ENCODE results near the gene MPIG6B.

The MPIG6B gene

GRCh38 chr6:31722173-31722572, 1.0 kb upstream of the MPIG6B start:
- DNase-seq: no peak

GRCh38 chr6:31723980-31724691, 963 bp downstream of the MPIG6B start:
- no peak for DNase-seq

GRCh38 chr6:31725502-31726350, 2.6 kb downstream of the MPIG6B start:
- DNase-seq: no peak

- DNase-seq: no peak
Measured at GRCh38 chr6:31727034-31727716, 4.0 kb downstream of the MPIG6B start.

DNA sequence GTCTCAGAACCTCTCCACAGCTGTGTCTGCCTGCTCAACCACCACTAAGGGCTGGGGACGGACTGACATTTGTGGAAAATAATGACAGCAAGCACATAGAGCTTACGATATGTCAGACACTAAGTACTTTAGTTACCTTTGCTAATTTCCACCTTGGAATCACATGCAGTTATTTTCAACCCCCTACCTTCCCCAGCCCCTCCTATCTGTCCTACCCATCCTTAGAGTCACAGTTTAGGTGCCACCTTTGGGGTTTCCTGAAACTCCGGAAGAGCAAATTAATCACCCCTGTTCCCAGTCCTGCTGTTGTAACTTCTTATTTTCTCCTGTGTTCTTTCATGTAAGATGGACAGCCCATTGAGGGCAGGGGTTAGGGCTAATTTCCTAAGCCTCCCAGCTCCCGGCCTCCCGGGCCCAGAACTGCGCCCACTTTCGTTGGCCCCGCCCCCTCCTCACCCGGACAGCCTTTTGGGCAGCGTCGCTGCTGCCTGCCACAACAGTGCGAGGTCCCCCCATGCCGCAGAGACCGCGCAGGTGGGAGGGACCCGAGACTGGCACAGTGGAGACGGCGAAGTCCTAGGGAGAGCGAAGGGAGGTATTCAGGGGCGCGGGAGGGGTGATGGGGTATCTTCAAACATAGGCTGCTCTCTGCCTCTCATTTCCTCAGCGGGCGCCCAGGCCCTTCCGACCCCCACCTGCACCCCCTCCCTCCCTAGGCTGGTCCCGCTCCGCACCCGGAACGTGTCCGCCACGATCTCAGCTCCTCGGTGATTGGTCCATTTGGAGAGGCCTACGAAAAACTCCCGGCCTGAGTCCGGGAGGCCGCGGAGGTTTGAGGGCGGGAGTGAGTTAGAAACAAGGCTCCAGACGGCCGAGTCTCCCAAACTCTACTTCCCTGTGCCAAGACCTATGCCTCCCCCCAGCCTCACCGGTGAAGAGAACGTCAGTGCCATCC, 4.8 kb downstream of the MPIG6B start:
- no peak for DNase-seq

DNA sequence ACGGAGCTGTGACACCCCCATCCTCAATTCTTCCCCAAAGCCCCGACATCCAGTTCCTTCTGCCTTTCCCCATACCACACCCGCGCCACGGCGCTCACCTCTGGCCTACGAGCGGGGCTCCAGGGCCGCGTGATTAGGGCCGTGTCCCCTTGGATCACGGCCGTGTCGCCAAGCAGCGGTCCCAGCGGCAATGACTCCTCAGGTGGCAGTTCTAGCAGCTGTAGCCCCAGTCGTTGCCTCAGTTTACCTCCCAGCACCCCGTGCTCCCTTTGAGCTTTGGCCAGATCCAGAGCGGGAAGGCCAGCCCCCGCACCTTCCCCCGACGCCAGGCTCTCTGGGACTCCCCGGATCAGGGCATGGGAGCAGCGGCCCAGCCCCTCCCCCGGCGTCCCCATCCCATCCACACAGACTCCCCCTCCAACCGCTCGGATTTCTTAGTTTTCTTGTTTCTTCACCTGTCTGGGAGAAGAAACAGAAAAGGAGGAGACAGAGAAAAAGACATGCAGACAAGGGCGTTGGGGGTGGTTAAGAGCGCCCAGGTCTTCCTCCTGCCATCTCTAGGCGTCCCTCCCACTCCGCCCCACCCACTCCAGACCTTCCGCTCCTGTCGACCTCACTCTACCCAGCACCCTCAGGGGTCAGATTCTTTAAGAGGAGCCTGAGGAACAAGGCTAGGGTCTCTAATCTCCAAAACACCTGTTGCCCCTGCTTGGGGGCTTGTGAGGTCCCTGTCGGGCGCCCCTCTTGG, 5.8 kb downstream of the MPIG6B start, which contains the start of gene DDAH2:
Gene DDAH2 (minus strand): TSS at position 533 of the 748 bp plus-strand sequence. CDS start 138 bp downstream, at position 395.
- DNase-seq: no peak

DNA sequence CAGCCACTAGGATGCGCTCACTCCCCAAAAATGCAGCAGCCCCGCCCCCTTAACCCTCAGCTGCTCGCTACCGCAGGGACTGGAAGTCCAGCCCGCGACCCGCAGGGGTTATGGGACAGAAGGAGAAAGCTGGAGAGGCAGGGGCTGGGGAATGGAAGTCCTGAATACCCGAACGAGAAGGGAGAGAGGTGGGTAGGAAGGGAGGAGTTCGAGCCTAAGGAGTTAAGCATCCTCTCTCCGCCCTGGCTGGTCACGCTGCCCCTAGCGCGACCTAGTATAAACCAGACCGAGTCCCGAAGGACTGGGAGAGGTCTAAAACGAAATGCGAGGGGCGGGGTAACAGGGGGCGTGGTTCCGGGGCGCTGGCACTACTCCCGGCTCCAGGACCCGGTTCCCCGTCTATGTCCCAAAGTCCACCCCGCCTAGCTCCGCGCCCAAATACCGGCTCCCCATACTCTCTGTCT, 6.4 kb downstream of the MPIG6B start:
- DNase-seq: no peak

DNA sequence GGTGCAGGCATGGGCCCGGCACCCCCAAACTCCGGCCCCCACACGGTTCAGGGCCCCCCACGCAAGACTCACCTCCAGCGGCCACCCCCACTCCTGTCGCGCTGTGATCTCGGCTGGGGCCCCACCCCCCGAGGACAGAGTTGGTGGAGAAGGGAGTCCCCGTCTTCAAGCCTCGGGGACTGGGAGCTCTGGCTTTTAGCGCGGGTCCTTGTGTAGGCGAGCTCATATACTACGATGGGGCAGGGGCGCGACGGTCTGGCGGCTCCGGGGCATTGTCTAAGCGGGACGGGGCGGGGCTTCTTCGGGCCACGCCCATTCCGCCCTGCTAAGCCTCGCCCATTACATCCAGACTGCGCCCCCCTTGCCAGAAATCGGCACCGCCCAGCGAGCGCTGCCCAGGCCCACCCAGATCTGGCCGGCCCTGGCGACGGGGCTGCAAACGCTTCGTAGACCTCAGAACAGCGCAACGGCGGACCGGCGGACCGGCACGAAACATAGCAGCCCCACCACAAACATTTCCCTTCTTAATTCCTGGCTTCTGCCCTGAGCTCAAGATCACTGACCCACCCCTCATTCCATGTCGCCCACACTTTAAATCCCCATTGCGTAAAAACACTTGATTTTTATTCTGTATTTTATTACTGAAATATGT, 6.9 kb downstream of the MPIG6B start:
- DNase-seq: no peak

DNA sequence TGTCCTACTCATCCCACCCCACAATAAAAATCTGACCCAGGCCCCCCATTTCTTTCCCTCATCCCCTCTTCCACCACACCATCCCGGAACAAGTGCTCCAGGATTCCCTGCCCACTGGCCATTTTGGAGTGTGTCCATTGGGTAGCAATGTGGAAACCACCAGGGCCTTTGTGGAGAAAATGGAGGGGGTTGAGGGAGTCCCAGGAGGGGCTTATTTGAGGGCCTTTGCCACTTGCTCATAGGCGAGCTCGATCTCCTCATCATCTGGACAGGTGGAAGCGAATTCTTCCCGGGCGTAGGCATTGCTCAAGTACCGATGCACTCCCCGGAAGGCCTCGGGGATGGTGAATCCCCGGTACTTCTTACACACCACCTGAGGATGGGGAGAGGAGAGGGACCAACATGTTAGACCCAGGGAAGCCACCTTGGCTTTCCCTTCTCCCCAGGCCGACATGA, 7.5 kb downstream of the MPIG6B start:
- DNase-seq: no peak

DNA sequence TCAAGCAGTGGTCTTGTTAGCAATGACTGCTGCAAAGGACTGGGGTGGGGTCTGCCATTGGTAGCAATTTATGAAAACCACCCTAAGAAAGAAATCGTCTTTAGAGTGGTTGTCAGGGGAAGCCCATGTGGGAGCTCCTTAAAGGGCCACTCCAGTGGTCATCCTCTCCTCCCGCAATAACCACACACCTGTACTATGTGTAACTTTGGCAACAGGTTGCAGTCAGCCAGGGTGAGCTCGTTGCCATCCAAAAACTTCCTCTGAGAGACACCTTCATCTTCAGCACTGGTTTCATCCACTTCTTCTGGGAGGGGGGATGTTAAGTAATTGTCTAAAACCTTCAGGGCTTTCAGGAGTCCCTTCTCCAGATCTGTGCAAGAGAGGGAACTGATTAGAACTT, 8.9 kb downstream of the MPIG6B start:
- no peak for DNase-seq

GRCh38 chr6:31733734-31734133, 10.6 kb downstream of the MPIG6B start:
- no peak for DNase-seq

- no peak for DNase-seq
Measured at GRCh38 chr6:31734247-31734820, 11.2 kb downstream of the MPIG6B start.

GRCh38 chr6:31734821-31735406, 11.7 kb downstream of the MPIG6B start:
- DNase-seq: no peak

DNA sequence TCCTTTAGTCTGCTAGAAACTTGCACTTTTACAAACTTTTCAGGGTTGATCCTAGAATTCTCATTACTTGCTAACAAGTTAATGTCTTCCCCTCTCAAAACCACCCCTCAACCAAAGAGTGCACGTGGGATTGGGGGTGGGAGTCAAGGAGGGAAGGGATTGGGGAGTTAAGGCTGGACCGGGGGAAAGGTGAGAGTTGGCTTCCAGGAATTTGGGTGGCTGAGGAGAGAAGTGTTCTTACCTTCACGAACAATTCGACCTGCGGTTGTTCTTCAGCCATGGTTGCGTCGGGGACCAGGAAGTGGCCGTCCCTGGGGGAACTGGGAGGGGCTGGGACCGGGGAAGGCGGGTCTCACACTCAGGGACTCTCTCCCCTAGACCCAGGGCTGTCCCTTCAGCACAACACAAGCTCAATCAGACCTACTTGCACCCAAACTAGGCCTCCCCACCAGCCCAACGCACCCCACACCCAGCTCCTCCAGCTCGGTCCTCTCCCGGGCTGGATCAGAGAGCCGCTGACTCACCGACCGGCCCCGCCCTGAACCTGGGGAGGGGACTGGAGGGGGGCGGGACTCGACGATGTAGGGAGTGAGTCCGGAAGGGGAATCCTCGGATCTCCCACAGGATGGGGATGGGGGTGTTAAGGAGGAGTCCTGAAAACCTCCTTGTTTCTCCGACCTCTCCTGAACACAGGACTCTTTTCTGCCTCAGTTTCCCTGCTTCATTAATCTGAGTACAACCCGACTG, 13.0 kb downstream of the MPIG6B start, which contains the start of gene CLIC1:
Gene CLIC1 (minus strand): TSS at position 510 of the 747 bp plus-strand sequence. CDS start 230 bp downstream, at position 280.
- peak; percentile 41 for DNase-seq

DNA sequence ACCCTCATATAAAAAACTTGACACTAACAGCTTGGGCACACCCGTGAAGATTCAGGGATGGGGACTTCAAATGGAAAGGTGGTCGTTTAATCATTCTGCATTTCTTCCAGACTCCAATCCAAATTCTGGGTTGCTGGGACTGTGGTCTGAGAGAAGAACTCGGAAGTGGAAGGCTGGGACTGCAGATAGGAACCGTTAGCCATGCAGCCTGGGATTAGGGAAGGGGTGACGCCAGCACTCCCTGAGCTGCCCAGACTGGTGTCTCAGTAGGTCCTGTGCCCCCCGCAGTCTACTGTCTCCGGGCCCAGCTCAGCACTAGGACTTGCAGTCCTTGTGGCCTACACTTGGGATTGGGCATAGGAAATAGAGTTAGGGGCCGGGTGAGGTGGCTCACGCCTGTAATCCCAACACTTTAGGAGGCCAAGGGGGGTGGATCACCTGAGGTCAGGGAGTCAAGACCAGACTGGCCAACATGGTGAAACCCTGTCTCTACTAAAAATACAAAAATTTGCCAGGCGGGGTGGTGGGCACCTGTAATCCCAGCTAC, 13.7 kb downstream of the MPIG6B start:
- no peak for DNase-seq

DNA sequence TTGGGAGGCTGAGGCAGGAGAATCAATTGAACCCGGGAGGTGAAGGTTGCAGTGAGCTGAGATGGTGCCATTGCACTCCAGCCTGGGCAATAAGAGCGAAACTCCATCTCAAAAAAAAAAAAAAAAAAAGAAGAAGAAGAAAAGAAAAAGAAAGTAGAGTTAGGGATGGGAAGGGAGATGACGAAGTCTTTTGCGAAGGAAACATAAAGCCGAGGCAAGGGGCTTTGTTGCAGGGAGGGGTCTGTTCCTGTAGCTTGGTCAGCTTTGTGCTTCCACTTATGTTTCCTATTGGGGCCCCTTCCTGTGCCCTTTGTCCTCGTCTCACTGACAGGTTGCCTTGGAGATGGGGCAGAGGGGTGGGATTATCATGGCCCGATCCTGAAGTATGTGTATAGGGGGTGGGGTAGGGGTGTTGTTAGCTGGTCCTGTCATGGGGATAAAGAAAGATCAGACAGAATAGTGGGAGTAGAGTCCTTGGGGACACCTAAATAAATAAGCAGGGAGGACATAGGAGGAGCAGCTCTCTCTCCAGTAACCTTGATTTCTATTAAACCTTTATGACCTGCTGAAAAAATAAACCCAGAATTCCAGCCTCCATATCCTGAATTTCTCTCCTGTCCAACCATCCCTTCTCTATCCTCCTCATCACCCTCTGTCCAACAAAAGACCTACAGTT, 14.3 kb downstream of the MPIG6B start:
- no peak for DNase-seq

DNA sequence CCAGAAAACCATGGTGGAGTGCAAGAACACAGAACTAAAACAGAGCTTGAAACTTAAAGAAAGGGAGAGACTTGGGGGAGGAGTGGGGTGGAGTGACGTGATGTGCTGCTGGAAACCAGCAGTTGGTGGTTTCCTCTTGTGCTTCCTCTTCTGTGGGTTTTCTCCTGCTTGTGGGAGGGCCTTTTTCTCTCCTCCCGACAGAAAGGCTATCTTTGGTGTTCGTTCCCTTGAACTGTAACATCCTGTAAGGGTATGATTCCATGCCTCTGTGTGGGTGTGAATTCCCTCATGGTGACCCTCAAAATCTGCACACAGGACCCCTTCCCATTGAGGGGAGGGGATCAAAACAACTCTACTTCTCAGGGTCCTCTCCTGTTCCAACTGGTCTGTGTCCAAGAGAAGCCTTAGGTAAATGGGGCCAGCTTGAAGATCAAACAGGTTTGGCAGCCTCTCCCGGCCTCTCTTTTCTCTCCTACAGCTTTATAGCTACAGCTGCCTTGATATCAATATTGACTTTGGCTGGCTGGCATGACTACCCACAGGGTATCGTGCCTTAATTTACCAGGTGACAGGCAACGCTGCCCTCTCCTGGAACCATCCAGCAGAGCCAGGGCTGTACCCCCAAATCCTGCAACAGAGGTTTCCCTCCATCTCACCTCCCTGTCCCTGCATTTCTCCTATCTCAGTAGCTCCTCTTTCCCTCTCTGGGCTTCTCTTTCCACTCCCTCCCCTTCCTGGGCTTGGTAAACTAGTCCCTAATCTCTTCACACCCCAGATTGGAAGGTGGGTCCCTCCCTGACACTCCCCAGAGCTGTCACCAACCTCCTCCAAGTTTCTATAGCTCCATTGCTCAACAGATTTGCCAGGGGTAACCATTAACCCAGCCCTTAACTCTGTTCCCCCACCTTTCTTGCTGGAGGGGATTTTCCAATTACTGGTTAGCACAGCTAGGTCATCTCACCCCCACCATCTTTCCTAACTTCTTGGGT, 15.1 kb downstream of the MPIG6B start:
- peak; percentile 75 for DNase-seq

Measured in SHP77 treated with DMSO at 0.1 percent for 48 hours (cell line).